GM12878 (cell line): ENCODE data around the gene ITIH2. TPM values are rescaled to one million over a fixed set of nuclear protein-coding genes. Genes with fewer than 3 reads are reported as not detected.

ENCODE experiments used
- ATAC-seq: fragments of 200-7000 bp; cut with Tn5 transposase; 3 replicates; pipeline ENCODE4 v1.9.1; 2020; ENCODE audit warnings: mild to moderate bottlenecking, moderate library complexity
- BruUV-seq: library from RNA; stranded (reverse); fragments of 400-500 nt; replicated peaks from 2 replicates; lab custom pipeline; 2021; lab: Mats Ljungman, UMichigan
- CTCF ChIA-PET: fragments of 300-600 bp; sonication (Branson Sonifier 250); formaldehyde crosslinking; extraction: SDS; loops from one replicate; lab custom pipeline; 2021; ENCODE audit warnings: inconsistent platforms; lab: Yijun Ruan, JAX
- POLR2A ChIA-PET: fragments of 350-600 bp; formaldehyde crosslinking; extraction: SDS; loops from one replicate; lab custom pipeline; 2021; ENCODE audit warnings: inconsistent platforms; lab: Charles Lee
- RAD21 ChIA-PET: fragments of 300-600 bp; sonication (Branson Sonifier 250); formaldehyde crosslinking; loops from one replicate; lab custom pipeline; 2023; ENCODE audit warnings: antibody characterized with exemption; ENCODE audit not compliant: unreplicated experiment; lab: Charles Lee
- SMC1A ChIA-PET: fragments of 300-600 bp; sonication (Branson Sonifier 250); formaldehyde crosslinking; loops from one replicate; lab custom pipeline; 2023; ENCODE audit not compliant: unreplicated experiment, uncharacterized antibody; lab: Charles Lee
- DNase-seq: peaks from one replicate; pipeline ENCODE4 v3.0.0-alpha.2; 2011; ENCODE audit warnings: low read depth, low spot score
- FAIRE-seq: peaks from 3 replicates; lab custom pipeline; 2011; peaks lifted over from hg19 to GRCh38; lab: Jason Lieb, UNC
- H2AFZ ChIP-seq: 2 replicates; pipeline ENCODE4 v1.6.0; 2011; ENCODE audit warnings: low read depth, low read length, control low read depth; ENCODE audit not compliant: control insufficient read depth
- H3K27ac ChIP-seq: 2 replicates; pipeline ENCODE4 v1.5.1; 2011; ENCODE audit warnings: control low read depth; ENCODE audit not compliant: control insufficient read depth, insufficient read depth
- H3K27me3 ChIP-seq, 2 experiments: replicated peaks in 1 of 2; 2 replicates each; pipeline versions ENCODE4 v1.6.0 to v1.6.1; 2011; ENCODE audit warnings: low read length in 1 of 2; ENCODE audit not compliant: control insufficient read depth in 2 of 2, insufficient read depth in 2 of 2
- H3K36me3 ChIP-seq, 2 experiments: 2 replicates each; pipeline ENCODE4 v1.5.1; 2011; ENCODE audit warnings: low read length in 1 of 2; ENCODE audit not compliant: control insufficient read depth in 2 of 2, insufficient read depth in 2 of 2
- H3K4me1 ChIP-seq: 2 replicates; pipeline ENCODE4 v1.6.1; 2011; ENCODE audit warnings: mild to moderate bottlenecking, low read length, moderate library complexity, mixed read lengths; ENCODE audit not compliant: control insufficient read depth, insufficient read depth
- H3K4me2 ChIP-seq: 2 replicates; pipeline ENCODE4 v1.6.0; 2011; ENCODE audit warnings: control low read depth; ENCODE audit not compliant: control insufficient read depth, insufficient read depth
- H3K4me3 ChIP-seq: fragments of 200-600 bp; sonication (generic); 2 replicates; pipeline ENCODE4 v1.5.1; 2016
- H3K79me2 ChIP-seq: 2 replicates; pipeline ENCODE4 v1.6.0; 2011; ENCODE audit warnings: low read length; ENCODE audit not compliant: control insufficient read depth, insufficient read depth
- H3K9ac ChIP-seq: 2 replicates; pipeline ENCODE4 v1.8.0; 2011; ENCODE audit warnings: low read length, control low read depth, mixed read lengths; ENCODE audit not compliant: control insufficient read depth, insufficient read depth
- H3K9me3 ChIP-seq: replicated peaks from 3 replicates; pipeline ENCODE4 v1.5.1; 2011; ENCODE audit warnings: mild to moderate bottlenecking, low read length; ENCODE audit not compliant: control insufficient read depth, insufficient read depth
- H4K20me1 ChIP-seq: 2 replicates; pipeline ENCODE4 v1.6.0; 2011; ENCODE audit not compliant: control insufficient read depth, insufficient read depth
- CEBPB ChIP-seq, 2 experiments: fragments of 150-350 bp in 1 of 2; IDR thresholded peaks; 2 replicates each; pipeline ENCODE4 v1.6.1; 2012 to 2014; ENCODE audit warnings: low read depth in 2 of 2, low read length in 2 of 2, borderline replicate concordance in 1 of 2, inconsistent platforms in 1 of 2
- CTCF ChIP-seq, 3 experiments: IDR thresholded peaks in 2 of 3; conservative IDR thresholded peaks in 1 of 3; 2 replicates each; pipeline ENCODE4 v1.5.1; 2011; ENCODE audit warnings: low read depth in 3 of 3, low read length in 3 of 3, mild to moderate bottlenecking in 3 of 3, control low read depth in 2 of 3, moderate library complexity in 2 of 3, inconsistent platforms in 1 of 3, mixed read lengths in 1 of 3; ENCODE audit not compliant: control insufficient read depth in 2 of 3, insufficient read depth in 1 of 3; ENCODE audit errors: extremely low read depth in 1 of 3
- NRF1 ChIP-seq: conservative IDR thresholded peaks from 2 replicates; pipeline ENCODE4 v1.6.1; 2011; ENCODE audit warnings: mild to moderate bottlenecking, low read depth, low read length, improper control_type of control experiment
- RAD21 ChIP-seq: IDR thresholded peaks from 2 replicates; pipeline ENCODE4 v1.6.1; 2011; ENCODE audit warnings: mild to moderate bottlenecking, low read depth, low read length, moderate library complexity; ENCODE audit not compliant: insufficient read depth
- SMC3 ChIP-seq: IDR thresholded peaks from 2 replicates; pipeline ENCODE4 v1.6.1; 2011; ENCODE audit warnings: low read length, improper control_type of control experiment, borderline replicate concordance
- WGBS: methylation state at CpG from one replicate; pipeline ENCODE4 v1.1.6; 2016; ENCODE audit warnings: low lambda C conversion rate; ENCODE audit not compliant: insufficient replicate concordance, insufficient coverage; ENCODE audit errors: missing lambda C conversion rate; 5-methylcytosine and 5-hydroxymethylcytosine counted together
- in situ Hi-C: fragments of 300-500 bp; cut with MboI; formaldehyde crosslinking; loops from 9 replicates; pipeline ENCODE4 v1.14.3; 2018; ENCODE audit warnings: mixed read lengths
- intact Hi-C: fragments of 100-400 bp; cut with micrococcal nuclease; formaldehyde crosslinking; loops from one replicate; pipeline ENCODE4 v1.14.2; 2022; ENCODE audit not compliant: unreplicated experiment
- polyA plus RNA-seq, 11 experiments: library from polyadenylated mRNA; depleted of rRNA in 4 of 11; unstranded in 6 of 11; stranded (reverse) in 5 of 11; fragments of >200 nt; fragmentation: Nextera tagmentation in 4 of 11; fragmentation: Illumina TruSeq in 1 of 11; extraction: Ambion mirVana in 4 of 11; extraction: Trizol in 1 of 11; gene quantifications; 1 replicate in 1 of 11; 2 replicates in 10 of 11; pipeline versions ENCODE4 v1.2.1 to v1.2.3, GENCODE V29; 2011 to 2016; ENCODE audit warnings: inconsistent platforms in 2 of 11, missing spikeins in 2 of 11, low read depth in 1 of 11
- total RNA-seq, 4 experiments: library from RNA; depleted of rRNA in 3 of 4; stranded (reverse); fragments of >200 nt in 3 of 4; fragmentation: Illumina TruSeq in 1 of 4; extraction: Trizol in 1 of 4; gene quantifications; 2 replicates each; pipeline versions ENCODE4 v1.2.1 to v1.2.3, GENCODE V29; 2013 to 2021

ITIH2 gene
- total and polyA plus RNA-seq, 10 of the 15 experiments (the other 5 are each of a cell fraction or from before 2014, with no cell fraction given): 0.05 to 0.72 (median 0.53) TPM; not detected in 7

GRCh38 chr10:7756360-7756992, 53.4 kb downstream of the ITIH2 start:
- in situ Hi-C loops (no loop called here), intact Hi-C loops (loop anchor here (1.0 to 10.0 kb wide), 2 partner anchors 231 to 1548 kb away; no protein-coding TSS in a partner anchor)
- no peak overlapping the region for H2AFZ ChIP-seq
- TF ChIP-seq SMC3: peak; percentile 44; the same call in 1 of the 2 replicates
- no peak for TF ChIP-seq NRF1
- peak; percentile 50 to 61 (median 53) for TF ChIP-seq CTCF (IDR thresholded peaks at IDR 0.05 in 2 of 3, conservative IDR thresholded peaks at IDR 0.05 in 1 of 3; ENCODE audit: control insufficient read depth in 2 of 3, extremely low read depth in 1 of 3, insufficient read depth in 1 of 3, low read depth in 3 of 3, low read length in 3 of 3)
- no peak for TF ChIP-seq CEBPB (IDR thresholded peaks at IDR 0.05; ENCODE audit: borderline replicate concordance in 1 of 2, low read depth in 2 of 2, low read length in 2 of 2)
- peak; percentile 34 for TF ChIP-seq RAD21
- CTCF ChIA-PET: interaction anchor here (0.8 to 3.2 kb wide), 14 partner anchors 10 to 1454 kb away, joined by 3 to 15 read pairs (median 3); no protein-coding TSS in a partner anchor
- no peaks in the 10 kb centered on the region for H3K79me2 ChIP-seq
- FAIRE-seq (peak; percentile 85), DNase-seq (no peak), ATAC-seq (peak; percentile 83)
- no peaks in the 10 kb centered on the region for H4K20me1 ChIP-seq
- H3K4me1 ChIP-seq: no peaks in the 10 kb centered on the region
- RAD21 ChIA-PET: interaction anchor here (1.6 to 2.0 kb wide), 2 partner anchors 32 to 231 kb away, joined by 5 to 10 read pairs; partner anchors contain the start of genes ATP5F1C and KIN
- BruUV-seq: no TSS peak
- POLR2A ChIA-PET: no interaction called here
- no peak overlapping the region for H3K9ac ChIP-seq
- no peaks in the 10 kb centered on the region for H3K27me3 ChIP-seq
- SMC1A ChIA-PET: interaction anchor here (1.1 to 2.0 kb wide), 4 partner anchors 32 to 1452 kb away, joined by 3 to 9 read pairs (median 4); partner anchors contain the start of genes ATP5F1C and KIN
- H3K4me3 ChIP-seq: no peak overlapping the region
- no peak overlapping the region for H3K27ac ChIP-seq
- no peak overlapping the region for H3K4me2 ChIP-seq
- peaks cover 2 to 11% of the 10 kb centered on the region in 2 experiments for H3K36me3 ChIP-seq
- WGBS: 76% methylated on average over 7 of the region's 7 CpGs
- no peaks in the 10 kb centered on the region for H3K9me3 ChIP-seq
